22Rv1 (cell line): ENCODE results near the gene IQCB1.

Experiments used
- H3K27ac ChIP-seq: fragments of 450-650 bp; 2 replicates; pipeline ENCODE4 v1.5.1; 2017
- CTCF ChIP-seq: fragments of 450-650 bp; IDR thresholded peaks from 2 replicates; pipeline ENCODE4 v1.5.1; 2017; ENCODE audit warnings: mild to moderate bottlenecking
- ZFX ChIP-seq: fragments of 450-650 bp; IDR thresholded peaks from 2 replicates; pipeline ENCODE4 v1.6.1; 2017; ENCODE audit warnings: antibody characterized with exemption, borderline replicate concordance

Gene IQCB1

GRCh38 chr3:121740896-121741295 lies 94.0 kb downstream of the IQCB1 start:
- no peak overlapping the region for H3K27ac ChIP-seq
- TF ChIP-seq ZFX, result no peak
- TF ChIP-seq CTCF, result no peak

GRCh38 chr3:121739902-121740301 lies 95.0 kb downstream of the IQCB1 start:
- TF ChIP-seq CTCF, result no peak
- no peak for TF ChIP-seq ZFX
- H3K27ac ChIP-seq, result no peak overlapping the region

- H3K27ac ChIP-seq, result no peak overlapping the region
- TF ChIP-seq CTCF, result no peak
- TF ChIP-seq ZFX, result no peak
Observed at GRCh38 chr3:121737644-121738043, 97.2 kb downstream of the IQCB1 start.

- H3K27ac ChIP-seq, result no peak overlapping the region
- TF ChIP-seq ZFX (no peak), CTCF (no peak)
Observed at GRCh38 chr3:121736112-121736511, 98.7 kb downstream of the IQCB1 start.

- no peak overlapping the region for H3K27ac ChIP-seq
- TF ChIP-seq CTCF (no peak), ZFX (no peak)
Observed at GRCh38 chr3:121735047-121735696, 99.7 kb downstream of the IQCB1 start.

GRCh38 chr3:121730940-121731687 lies 103.7 kb downstream of the IQCB1 start:
- H3K27ac ChIP-seq, result no peak overlapping the region
- TF ChIP-seq CTCF (no peak), ZFX (no peak)

DNA sequence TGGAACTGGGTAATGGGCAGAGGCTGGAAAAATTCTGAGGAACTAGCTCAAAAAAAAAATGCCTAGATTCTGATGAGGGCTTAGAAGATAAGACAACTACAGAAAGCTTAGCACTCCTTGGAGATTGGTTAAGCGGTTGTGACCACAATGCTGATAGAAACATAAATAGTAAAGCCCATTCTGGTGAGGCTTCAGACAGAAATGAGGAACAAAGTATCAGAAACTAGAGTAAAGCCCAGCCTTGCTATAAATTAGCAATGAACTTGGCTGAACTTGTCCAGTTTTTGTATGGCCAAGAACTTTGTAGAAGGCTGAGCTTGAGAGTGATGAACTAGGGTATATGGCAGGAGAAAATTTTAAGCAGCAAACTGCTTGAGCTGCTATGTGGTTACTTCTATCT lies 110.7 kb downstream of the IQCB1 start:
- TF ChIP-seq ZFX (no peak), CTCF (no peak)
- no peak overlapping the region for H3K27ac ChIP-seq
